ENCODE data around the gene ZNF428. TPM values are rescaled to one million over a fixed set of nuclear protein-coding genes. Genes with fewer than 3 reads are reported as not detected.

Gene ZNF428
- total and polyA plus RNA-seq, 4 donors = 27.9 to 95.3 (median 46.2) TPM

GRCh38 chr19:43658001-43658400 is 38.6 kb upstream of the ZNF428 start:
- Histone ChIP-seq H3K27ac (ENCODE audit: low read depth in 1 of 2, low read length in 1 of 2) (no peak overlapping the region), H3K4me3 (no peak overlapping the region), H3K27me3 (ENCODE audit: control insufficient read depth in 3 of 3, insufficient read depth in 3 of 3, low read length in 2 of 3) (no peaks in the 10 kb centered on the region), H3K36me3 (ENCODE audit: control insufficient read depth in 4 of 4, insufficient read depth in 4 of 4, low read length in 4 of 4) (peaks cover 2 to 32% (median 8%) of the 10 kb centered on the region in 4 donors), H3K9me3 (ENCODE audit: control insufficient read depth in 4 of 4, insufficient read depth in 3 of 4, low read length in 3 of 4) (peaks cover 0 to 6% (median 2%) of the 10 kb centered on the region in 4 donors), H3K4me1 (ENCODE audit: control insufficient read depth in 5 of 5, insufficient read depth in 5 of 5, low read length in 5 of 5) (no peaks in the 10 kb centered on the region), H3K9ac (ENCODE audit: insufficient read depth in 1 of 2, low read length in 2 of 2) (no peak overlapping the region)
- ATAC-seq (ENCODE audit: insufficient read depth, low FRiP score) (no peak), DNase-seq (no peak)
- TF ChIP-seq CTCF (IDR thresholded peaks at IDR 0.05; ENCODE audit: control extremely low read depth, extremely low read depth) = no peak
- 92 to 96% methylated on average over 2 of the region's 2 CpGs for WGBS, 2 donors

- no peak overlapping the region for H3K27ac ChIP-seq (ENCODE audit: low read depth in 1 of 2, low read length in 1 of 2)
- no peak overlapping the region for H3K4me3 ChIP-seq
- peaks cover 2 to 36% (median 8%) of the 10 kb centered on the region in 4 donors for H3K36me3 ChIP-seq (ENCODE audit: control insufficient read depth in 4 of 4, insufficient read depth in 4 of 4, low read length in 4 of 4)
- no peak for ATAC-seq (ENCODE audit: insufficient read depth, low FRiP score)
- no peak overlapping the region for H3K9ac ChIP-seq (ENCODE audit: insufficient read depth in 1 of 2, low read length in 2 of 2)
- peaks cover 0 to 6% (median 2%) of the 10 kb centered on the region in 4 donors for H3K9me3 ChIP-seq (ENCODE audit: control insufficient read depth in 4 of 4, insufficient read depth in 3 of 4, low read length in 3 of 4)
- no peaks in the 10 kb centered on the region for H3K27me3 ChIP-seq (ENCODE audit: control insufficient read depth in 3 of 3, insufficient read depth in 3 of 3, low read length in 2 of 3)
- DNase-seq = no peak
- no peaks in the 10 kb centered on the region for H3K4me1 ChIP-seq (ENCODE audit: control insufficient read depth in 5 of 5, insufficient read depth in 5 of 5, low read length in 5 of 5)
- WGBS, 2 donors = 87 to 91% methylated on average over 6 of the region's 6 CpGs
- no peak for TF ChIP-seq CTCF (IDR thresholded peaks at IDR 0.05; ENCODE audit: control extremely low read depth, extremely low read depth)
These were observed 37.0 kb upstream of the ZNF428 start for GRCh38 chr19:43656436-43656835.

GRCh38 chr19:43652546-43652874 is 33.1 kb upstream of the ZNF428 start:
- Histone ChIP-seq H3K9ac (ENCODE audit: insufficient read depth in 1 of 2, low read length in 2 of 2) (no peak overlapping the region), H3K4me1 (ENCODE audit: control insufficient read depth in 5 of 5, insufficient read depth in 5 of 5, low read length in 5 of 5) (no peaks in the 10 kb centered on the region), H3K4me3 (no peak overlapping the region), H3K9me3 (ENCODE audit: control insufficient read depth in 4 of 4, insufficient read depth in 3 of 4, low read length in 3 of 4) (peaks cover 0 to 2% (median 0%) of the 10 kb centered on the region in 4 donors), H3K27me3 (ENCODE audit: control insufficient read depth in 3 of 3, insufficient read depth in 3 of 3, low read length in 2 of 3) (no peaks in the 10 kb centered on the region), H3K36me3 (ENCODE audit: control insufficient read depth in 4 of 4, insufficient read depth in 4 of 4, low read length in 4 of 4) (peaks cover 2 to 31% (median 10%) of the 10 kb centered on the region in 4 donors), H3K27ac (ENCODE audit: low read depth in 1 of 2, low read length in 1 of 2) (no peak overlapping the region)
- 74 to 76% methylated on average over 5 of the region's 5 CpGs for WGBS, 2 donors
- DNase-seq (no peak), ATAC-seq (ENCODE audit: insufficient read depth, low FRiP score) (no peak)
- no peak for TF ChIP-seq CTCF (IDR thresholded peaks at IDR 0.05; ENCODE audit: control extremely low read depth, extremely low read depth)

Data from lung (tissue), 12 donors.